Hepatocyte (in vitro differentiated cells): ENCODE measurements around the gene GFPT2.

Experiments used
- EZH2phosphoT487 ChIP-seq: fragments of 200-600 bp; sonication (generic); IDR thresholded peaks from one replicate; pipeline ENCODE4 v1.6.1; 2018; ENCODE audit warnings: antibody characterized with exemption, mild to moderate bottlenecking, low read depth, moderate library complexity; ENCODE audit not compliant: unreplicated experiment, severe bottlenecking
- TF ChIP-seq, protein P1 (sequence below): fragments of 200-600 bp; sonication (generic); IDR thresholded peaks from 2 replicates; pipeline ENCODE4 v1.5.1; 2016; ENCODE audit warnings: antibody characterized with exemption, mild to moderate bottlenecking; ENCODE audit not compliant: poor library complexity

- TF ChIP-seq EZH2phosphoT487: no peak
- TF ChIP-seq, protein P1, sequence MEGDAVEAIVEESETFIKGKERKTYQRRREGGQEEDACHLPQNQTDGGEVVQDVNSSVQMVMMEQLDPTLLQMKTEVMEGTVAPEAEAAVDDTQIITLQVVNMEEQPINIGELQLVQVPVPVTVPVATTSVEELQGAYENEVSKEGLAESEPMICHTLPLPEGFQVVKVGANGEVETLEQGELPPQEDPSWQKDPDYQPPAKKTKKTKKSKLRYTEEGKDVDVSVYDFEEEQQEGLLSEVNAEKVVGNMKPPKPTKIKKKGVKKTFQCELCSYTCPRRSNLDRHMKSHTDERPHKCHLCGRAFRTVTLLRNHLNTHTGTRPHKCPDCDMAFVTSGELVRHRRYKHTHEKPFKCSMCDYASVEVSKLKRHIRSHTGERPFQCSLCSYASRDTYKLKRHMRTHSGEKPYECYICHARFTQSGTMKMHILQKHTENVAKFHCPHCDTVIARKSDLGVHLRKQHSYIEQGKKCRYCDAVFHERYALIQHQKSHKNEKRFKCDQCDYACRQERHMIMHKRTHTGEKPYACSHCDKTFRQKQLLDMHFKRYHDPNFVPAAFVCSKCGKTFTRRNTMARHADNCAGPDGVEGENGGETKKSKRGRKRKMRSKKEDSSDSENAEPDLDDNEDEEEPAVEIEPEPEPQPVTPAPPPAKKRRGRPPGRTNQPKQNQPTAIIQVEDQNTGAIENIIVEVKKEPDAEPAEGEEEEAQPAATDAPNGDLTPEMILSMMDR: no peak
Measured at GRCh38 chr5:180345781-180346180, 7.4 kb downstream of the GFPT2 start.
